Stimulated activated CD8-positive, alpha-beta memory T cell treated with anti-CD3 and anti-CD28 coated beads, Interleukin-15, amount 100 ng/mL, for 48 hours (primary cell): ENCODE results near the gene LGALS7.
"Not testable (repeated sequence)": the region's sequence is repeated elsewhere in the genome, so short reads cannot be mapped to it uniquely, and the experiment has no call there.

Experiments
- DNase-seq, 2 donors: peaks; one replicate each; pipeline ENCODE4 v3.0.0-alpha.2; 2020; ENCODE audit warnings: low read depth in 2 of 2

Gene LGALS7

DNA sequence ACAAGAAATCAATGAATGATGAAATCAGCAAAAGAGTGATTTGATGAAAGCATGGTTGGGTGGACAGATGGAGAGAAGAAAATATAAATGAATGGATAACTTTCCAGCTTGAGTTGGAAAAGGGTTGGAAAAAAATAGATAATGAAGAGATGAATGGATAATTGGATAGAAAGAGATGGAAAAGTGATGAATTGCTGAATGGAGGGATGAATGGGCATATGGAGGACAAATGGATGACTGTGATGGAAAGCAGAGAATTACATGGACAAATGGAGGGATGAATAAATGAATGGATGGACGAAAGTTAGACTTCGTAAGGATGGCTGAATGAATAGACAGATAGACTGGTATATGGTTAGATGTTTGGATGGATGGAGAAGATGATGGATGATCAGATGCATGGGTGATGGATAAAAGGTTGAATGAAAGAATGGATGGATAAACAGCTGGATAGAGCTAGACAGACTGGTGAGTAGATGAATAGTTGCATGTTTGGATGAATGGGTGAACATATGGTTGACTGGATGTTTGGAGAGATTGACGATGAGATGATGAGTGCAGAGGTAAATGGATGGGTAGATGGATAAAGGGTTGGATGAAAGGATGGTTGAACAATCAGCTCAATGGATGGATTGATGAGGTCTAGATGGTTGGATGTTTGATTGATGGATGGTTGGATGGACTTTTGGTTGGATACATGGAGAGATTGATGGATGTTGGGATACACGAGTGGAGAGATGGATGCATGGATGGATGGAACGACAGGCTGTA is 27.4 kb upstream of the LGALS7 start:
- no peak for DNase-seq

DNA sequence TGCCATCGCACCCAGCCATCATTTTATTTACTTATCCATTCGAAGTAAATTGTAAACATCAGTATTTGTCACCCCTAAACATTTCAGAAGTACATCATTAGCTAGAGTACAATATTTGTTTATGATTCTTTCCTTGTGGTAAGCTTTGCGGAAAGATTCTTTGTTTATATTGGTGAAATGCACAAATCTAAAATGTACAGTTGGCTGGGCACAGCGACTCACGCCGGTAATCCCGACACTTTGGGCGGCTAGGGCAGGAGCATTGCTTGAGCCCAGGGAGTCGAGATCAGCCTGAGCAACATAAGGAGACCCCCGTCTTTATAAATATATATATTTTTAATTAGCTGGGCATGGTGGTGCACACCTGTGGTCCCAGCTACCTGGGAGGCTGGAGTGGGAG is 25.8 kb upstream of the LGALS7 start:
- DNase-seq: no peak

DNA sequence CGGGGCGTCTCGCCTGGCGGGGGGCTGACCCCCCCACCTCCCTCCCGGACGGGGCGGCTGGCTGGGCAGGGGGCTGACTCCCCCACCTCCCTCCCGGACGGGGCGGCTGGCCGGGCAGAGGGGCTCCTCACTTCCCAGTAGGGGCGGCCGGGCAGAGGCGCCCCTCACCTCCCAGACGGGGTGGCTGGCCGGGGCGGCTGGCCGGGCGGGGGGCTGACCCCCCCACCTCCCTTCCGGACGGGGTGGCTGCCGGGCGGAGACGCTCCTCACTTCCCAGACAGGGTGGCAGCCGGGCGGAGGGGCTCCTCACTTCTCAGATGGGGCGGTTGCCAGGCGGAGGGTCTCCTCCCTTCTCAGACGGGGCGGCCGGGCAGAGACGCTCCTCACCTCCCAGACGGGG is 24.5 kb upstream of the LGALS7 start:
- DNase-seq: not testable (repeated sequence)

DNA sequence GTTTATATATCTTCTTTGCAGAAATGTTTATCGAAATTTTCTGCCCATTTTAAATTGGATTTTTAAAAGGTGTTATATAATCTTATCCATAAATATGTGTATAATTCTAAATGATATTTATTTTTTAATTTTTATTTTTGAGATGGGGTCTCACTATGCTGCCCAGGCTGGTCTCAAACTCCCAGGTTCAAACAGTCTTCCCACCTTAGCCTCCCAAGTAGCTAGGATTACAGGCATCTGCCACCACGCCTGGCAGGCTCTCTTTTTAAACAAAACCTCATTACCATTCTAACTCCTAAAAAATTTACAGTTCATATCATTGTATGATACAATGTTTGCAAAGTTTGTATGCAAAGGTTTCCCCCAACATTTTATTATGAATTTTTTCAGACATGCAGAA is 22.8 kb upstream of the LGALS7 start:
- DNase-seq: no peak

- no peak for DNase-seq
Observed at GRCh38 chr19:38795549-38795948, 22.2 kb upstream of the LGALS7 start.

GRCh38 chr19:38793671-38794070 is 20.4 kb upstream of the LGALS7 start:
- DNase-seq: no peak

GRCh38 chr19:38793177-38793576 is 19.9 kb upstream of the LGALS7 start:
- DNase-seq: no peak

DNA sequence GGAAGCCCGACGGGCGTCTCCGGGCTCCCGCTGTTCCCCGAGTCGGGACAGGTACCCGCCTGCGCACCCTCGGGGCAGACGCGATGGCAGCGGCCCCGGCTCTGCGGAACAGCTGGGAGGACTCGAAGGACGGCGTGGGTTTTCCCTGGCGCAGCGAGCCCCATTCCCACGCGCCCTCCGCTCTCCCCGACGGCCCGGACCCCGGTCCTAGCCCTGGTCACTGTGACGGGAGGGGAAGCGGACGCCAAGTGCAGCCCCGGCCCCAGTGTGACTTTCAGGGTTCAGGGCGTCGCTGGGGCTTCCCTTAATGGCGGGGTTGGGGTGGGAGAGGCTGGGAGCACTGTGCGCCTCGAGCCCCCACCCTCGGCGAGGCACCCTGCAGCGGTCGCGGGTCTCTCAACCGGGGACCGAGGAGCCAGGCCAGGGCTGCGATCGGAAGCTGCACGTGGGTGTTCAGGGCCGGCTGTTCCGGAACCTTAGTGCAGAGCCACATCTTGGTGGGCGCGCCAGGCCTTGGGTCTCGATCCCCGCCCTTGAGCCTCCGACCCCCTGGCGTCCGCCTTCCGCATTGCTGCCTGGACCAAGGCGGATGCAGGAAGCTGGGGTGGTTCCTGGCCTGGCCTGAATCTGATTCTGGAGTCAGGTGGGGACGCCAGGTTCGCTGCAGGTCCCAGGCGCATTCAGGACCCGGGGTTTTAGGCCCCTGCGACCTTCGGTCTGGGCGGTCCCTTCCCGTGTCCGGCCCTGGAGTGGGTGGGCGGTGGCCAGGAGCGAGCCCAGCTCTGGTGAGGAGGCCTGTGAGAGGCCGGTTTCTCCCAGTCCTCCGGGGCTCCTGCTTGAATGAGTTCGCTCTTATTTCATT is 19.2 kb upstream of the LGALS7 start:
- DNase-seq: peak; percentile 28 to 32

- not testable (repeated sequence) for DNase-seq
Observed at GRCh38 chr19:38791451-38792064, 18.2 kb upstream of the LGALS7 start.

GRCh38 chr19:38790507-38791403 is 17.4 kb upstream of the LGALS7 start:
- DNase-seq: not testable (repeated sequence)

GRCh38 chr19:38788478-38789243 is 15.3 kb upstream of the LGALS7 start, which contains the start of gene LGALS7B:
TSS of gene LGALS7B (plus strand) at chr19:38789200. CDS start at chr19:38789227, 27 bp downstream.
- no peak for DNase-seq

- no peak for DNase-seq
Observed at GRCh38 chr19:38786572-38787265, 13.4 kb upstream of the LGALS7 start.

GRCh38 chr19:38786061-38786460 is 12.7 kb upstream of the LGALS7 start:
- DNase-seq: not testable (repeated sequence)

DNA sequence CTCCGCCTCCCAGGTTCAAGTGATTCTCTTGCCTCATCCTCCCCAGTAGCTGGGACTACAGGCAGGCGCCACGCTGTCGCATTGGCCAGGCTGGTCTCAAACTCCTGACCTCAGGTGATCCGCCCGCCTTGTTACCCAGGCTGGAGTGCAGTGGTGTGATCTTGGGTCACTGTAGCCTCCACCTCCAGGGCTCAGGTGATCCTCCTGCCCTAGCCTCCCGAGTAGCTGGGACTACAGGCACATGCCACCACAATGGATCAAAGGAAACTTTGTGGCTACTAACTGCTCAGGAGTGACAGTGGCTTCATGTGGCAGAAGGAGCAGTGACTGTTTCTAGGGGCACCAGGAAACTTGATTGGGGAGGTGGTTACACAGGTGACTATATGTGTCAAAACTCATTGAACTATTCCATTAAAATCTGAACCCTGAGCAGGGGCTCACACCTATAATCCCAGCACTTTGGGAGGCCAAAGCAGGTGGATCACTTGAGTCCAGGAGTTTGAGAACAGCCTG is 11.9 kb upstream of the LGALS7 start:
- no peak for DNase-seq

DNA sequence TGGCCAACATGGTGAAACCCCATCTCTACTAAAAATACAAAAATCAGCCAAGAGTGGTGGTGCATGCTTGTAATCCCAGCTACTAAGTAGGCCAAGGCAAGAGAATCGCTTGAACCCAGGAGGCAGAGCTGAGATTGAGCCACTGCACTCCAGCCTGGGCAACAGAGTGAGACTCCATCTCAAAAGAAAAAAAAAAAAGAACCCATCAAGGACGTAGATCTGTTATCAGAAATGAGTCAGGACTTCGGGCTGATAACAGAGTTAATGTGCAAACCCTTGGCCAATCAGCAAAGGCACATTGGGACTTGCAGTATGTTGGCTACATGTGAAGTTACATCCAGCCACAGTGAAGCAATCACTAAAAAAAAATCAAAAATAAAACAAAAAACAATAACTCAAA is 10.9 kb upstream of the LGALS7 start:
- no peak for DNase-seq

GRCh38 chr19:38782212-38782611 is 8.9 kb upstream of the LGALS7 start:
- not testable (repeated sequence) for DNase-seq

DNA sequence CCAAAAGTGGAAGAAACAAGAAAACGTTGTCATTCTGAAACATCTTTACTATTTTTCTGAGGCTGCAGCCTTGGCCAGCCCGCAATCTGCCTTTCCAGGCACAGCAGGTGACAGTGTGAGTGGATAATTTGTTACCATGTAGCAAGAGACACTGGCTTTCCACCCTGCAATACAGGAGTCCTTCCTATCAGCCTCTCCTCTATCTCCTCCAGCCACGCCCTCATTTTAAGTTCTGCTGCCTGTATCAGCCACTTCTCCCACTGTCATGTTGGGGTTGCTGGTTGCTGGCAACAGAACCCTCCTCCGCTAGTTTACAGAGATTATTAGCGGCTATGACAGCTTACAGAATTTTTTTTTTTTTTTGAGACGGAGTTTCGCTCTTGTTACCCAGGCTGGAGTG is 7.7 kb upstream of the LGALS7 start:
- DNase-seq: no peak

- DNase-seq: no peak
Observed at GRCh38 chr19:38780443-38780842, 7.1 kb upstream of the LGALS7 start.

- DNase-seq: no peak
Observed at GRCh38 chr19:38778733-38779132, 5.4 kb upstream of the LGALS7 start.
